GM12873 (cell line): Measurements from ENCODE around the gene TACO1.

Experiments used
- CTCF ChIP-seq: IDR thresholded peaks from 2 replicates; pipeline ENCODE4 v1.5.1; 2012; ENCODE audit warnings: low read depth, mild to moderate bottlenecking, moderate library complexity, low read length, control low read depth; ENCODE audit not compliant: insufficient read depth; ENCODE audit errors: missing control alignments

Gene TACO1

GRCh38 chr17:63564562-63564961 is 36.1 kb upstream of the TACO1 start:
- no peak for TF ChIP-seq CTCF

GRCh38 chr17:63567229-63567628 is 33.5 kb upstream of the TACO1 start:
- TF ChIP-seq CTCF, result no peak

- no peak for TF ChIP-seq CTCF
Measured at GRCh38 chr17:63568563-63568962, 32.1 kb upstream of the TACO1 start.

GRCh38 chr17:63571632-63572310 is 28.9 kb upstream of the TACO1 start:
- TF ChIP-seq CTCF, result no peak

GRCh38 chr17:63573634-63574033 is 27.1 kb upstream of the TACO1 start:
- peak; percentile 31 for TF ChIP-seq CTCF

GRCh38 chr17:63578027-63578768 is 22.5 kb upstream of the TACO1 start:
- no peak for TF ChIP-seq CTCF

- TF ChIP-seq CTCF, result no peak
Measured at GRCh38 chr17:63578769-63579111, 22.0 kb upstream of the TACO1 start.
